Stimulated activated naive CD8-positive, alpha-beta T cell treated with anti-CD3 and anti-CD28 coated beads, Interleukin-15, Interleukin-2, amounts not matched to agents 100 U/mL and 50 U/mL, for 24 hours (primary cell): ENCODE results near the gene BMP3.

ENCODE experiments used
- ATAC-seq: fragments of 150-1000 bp; cut with Tn5 transposase; one replicate; pipeline ENCODE4 v1.10.0; 2021
- DNase-seq: peaks from one replicate; pipeline ENCODE4 v3.0.0; 2021

BMP3 gene

GRCh38 chr4:81042578-81043365, 12.3 kb downstream of the BMP3 start:
- no peak for DNase-seq
- no peak for ATAC-seq

DNA sequence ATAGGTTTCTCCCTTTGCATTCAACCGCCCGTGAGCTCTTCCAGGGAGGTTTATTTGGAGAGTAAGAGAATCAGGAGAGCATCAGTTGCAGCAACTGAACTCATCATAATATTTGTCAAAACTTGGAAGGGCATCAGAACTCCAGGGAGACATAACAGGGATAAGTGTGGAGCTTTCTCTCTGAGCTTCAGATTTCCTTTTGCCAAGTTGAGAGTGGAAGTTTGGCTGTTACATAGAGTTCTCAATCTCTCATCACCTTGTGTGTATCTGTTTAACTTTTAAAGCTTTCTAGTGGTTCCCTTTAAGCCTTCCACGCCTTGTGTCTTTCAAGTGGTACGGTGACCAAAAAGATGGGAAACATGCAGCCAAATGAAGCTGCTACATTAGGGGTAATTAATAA, 18.8 kb downstream of the BMP3 start:
- DNase-seq (no peak), ATAC-seq (no peak)

GRCh38 chr4:81049907-81050306, 19.4 kb downstream of the BMP3 start:
- ATAC-seq (no peak), DNase-seq (no peak)

GRCh38 chr4:81052119-81053068, 21.9 kb downstream of the BMP3 start:
- DNase-seq (peak; percentile 63), ATAC-seq (no peak)

GRCh38 chr4:81058621-81059020, 28.1 kb downstream of the BMP3 start:
- ATAC-seq: no peak
- DNase-seq: no peak

- DNase-seq: no peak
- ATAC-seq: no peak
Observed at GRCh38 chr4:81060587-81061343, 30.3 kb downstream of the BMP3 start.

- no peak for ATAC-seq
- no peak for DNase-seq
Observed at GRCh38 chr4:81061344-81061730, 30.8 kb downstream of the BMP3 start.

- DNase-seq: no peak
- no peak for ATAC-seq
Observed at GRCh38 chr4:81062001-81062400, 31.5 kb downstream of the BMP3 start.

DNA sequence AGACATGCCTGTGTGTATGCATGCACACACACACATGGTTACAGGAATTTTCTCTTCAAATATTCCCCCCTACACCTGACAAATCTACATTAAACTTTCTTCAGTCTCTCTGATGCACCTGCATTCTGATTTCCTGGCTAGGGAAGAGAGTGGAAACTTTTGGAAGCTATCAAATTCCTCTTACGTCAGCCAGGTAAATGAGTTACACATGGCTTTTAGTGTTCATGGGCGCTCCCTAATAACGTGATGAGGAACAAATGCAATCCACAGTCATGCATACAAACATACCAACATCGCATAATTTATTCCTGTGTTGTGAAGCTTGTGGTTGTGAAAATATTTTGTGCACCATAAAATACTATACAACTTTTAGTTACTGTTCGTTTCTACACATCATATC, 34.9 kb downstream of the BMP3 start:
- ATAC-seq (no peak), DNase-seq (no peak)

GRCh38 chr4:81069706-81070331, 39.3 kb downstream of the BMP3 start:
- ATAC-seq (peak; percentile 77), DNase-seq (peak; percentile 48)

DNA sequence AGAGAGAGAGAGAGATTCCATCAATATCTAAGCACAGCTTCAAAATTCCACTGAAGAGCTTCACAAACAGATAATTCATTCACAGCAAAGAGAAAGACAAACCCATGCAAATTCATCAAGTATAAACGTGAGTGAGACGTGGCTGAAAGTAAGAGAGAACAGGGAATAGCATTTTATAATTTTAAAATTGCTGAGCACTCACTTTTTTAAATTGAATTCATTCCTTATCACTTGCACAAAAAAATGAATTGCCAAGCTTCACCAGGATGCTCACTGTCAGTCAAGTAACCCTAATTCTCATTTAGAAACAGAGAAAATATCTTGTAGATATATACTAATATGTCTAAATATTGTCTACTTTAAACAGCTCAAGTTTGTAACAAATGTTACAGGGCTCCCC, 40.5 kb downstream of the BMP3 start:
- ATAC-seq: no peak
- DNase-seq: no peak

DNA sequence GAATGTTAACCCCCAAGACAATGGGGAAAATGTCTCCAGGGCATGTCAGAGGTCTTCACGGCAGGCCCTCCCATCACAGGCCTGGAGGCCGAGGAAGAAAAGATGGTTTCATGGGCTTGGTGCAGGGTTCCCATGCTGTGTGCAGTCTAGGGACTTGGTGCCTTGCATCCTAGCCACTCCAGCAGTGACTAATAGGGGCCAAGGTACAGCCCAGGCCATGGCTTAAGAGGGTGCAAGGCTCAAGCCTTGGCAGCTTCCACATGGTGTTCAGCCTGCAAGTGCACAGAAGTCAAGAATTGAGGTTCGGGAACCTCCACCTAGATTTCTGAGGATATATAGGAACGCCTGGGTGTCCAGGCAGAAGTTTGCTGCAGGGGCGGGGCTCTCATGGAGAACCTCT, 50.6 kb downstream of the BMP3 start:
- DNase-seq (no peak), ATAC-seq (no peak)

DNA sequence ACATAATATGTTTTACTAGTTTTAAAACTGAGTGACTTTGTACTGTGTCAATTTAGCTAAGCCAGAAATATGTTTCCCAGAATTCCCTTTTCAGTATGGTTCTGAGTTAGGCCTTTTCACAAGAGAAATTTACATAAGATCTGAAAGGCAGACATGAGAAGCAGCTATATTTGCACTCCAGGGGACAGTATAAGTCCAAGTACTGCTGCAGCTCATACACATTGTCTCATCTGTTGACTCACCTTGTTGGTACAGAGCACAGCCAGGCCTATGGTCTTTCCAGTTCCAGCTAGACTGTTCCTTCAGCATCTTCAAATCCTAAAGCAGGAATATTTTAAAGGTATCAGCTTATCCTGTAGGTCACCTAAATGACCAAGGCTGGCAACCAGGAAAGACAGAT, 53.5 kb downstream of the BMP3 start:
- ATAC-seq (no peak), DNase-seq (no peak)

DNA sequence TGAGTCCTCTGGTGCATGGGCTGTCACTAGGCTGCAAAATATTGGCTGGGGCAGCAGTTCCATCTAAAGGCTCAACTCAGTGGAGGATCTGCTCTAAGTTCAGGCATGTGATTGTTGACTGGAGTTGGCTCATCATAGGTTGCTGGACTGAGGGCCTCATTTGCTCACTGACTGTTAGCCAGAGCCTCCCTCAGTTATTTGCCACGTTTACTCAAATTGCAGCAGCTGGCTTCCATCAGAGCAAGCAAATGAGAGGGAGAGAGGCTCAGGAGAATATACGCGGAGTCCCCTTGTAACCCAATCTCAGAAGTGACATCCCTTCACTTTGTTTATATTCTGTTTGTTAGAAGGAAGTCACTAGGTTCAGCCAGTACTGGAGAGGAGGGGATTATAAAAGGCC, 54.1 kb downstream of the BMP3 start:
- ATAC-seq (no peak), DNase-seq (no peak)

GRCh38 chr4:81085291-81085690, 54.8 kb downstream of the BMP3 start:
- ATAC-seq (no peak), DNase-seq (no peak)

GRCh38 chr4:81085979-81086378, 55.5 kb downstream of the BMP3 start:
- ATAC-seq (no peak), DNase-seq (no peak)

DNA sequence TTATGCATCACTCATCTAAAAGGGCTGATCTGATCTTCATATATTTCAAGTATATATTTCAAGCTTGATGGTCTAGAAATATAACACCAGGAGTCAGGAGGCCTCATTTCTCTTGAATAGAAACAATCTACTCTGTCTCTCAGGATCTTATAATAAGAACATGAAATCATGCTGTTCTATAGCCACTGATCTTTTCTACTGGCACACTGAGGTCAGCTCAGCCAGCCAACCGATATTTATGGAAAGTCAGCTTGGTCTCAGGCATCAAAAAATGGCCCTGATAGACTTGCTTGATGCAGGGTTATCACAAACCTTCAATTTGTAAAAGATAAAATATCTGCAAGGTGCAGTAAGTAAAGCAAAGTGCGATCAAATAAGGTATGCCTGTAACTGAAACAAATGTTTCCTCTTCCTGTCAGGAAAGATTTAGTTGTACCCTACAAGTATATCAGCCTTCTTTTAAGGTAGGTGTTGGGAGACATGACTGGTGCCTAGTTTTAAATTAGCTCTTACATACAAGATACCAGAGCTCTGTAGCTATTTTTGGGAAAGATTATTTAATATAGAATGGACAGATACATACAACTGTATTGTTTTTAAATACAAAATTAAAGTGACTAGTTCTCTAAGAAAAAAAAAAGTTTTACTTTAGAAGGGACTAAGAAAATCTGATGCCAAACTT, 63.4 kb downstream of the BMP3 start:
- DNase-seq (no peak), ATAC-seq (no peak)

GRCh38 chr4:81095389-81095788, 64.9 kb downstream of the BMP3 start:
- ATAC-seq (no peak), DNase-seq (no peak)

- ATAC-seq (no peak), DNase-seq (no peak)
Observed at GRCh38 chr4:81096566-81096965, 66.1 kb downstream of the BMP3 start.

- no peak for ATAC-seq
- DNase-seq: no peak
Observed at GRCh38 chr4:81102107-81102506, 71.6 kb downstream of the BMP3 start.

- ATAC-seq: peak; percentile 36
Observed at GRCh38 chr4:81106150-81106549, 75.6 kb downstream of the BMP3 start.

More at GRCh38 chr4:81106150-81106549, 75.6 kb downstream of the BMP3 start:
- DNase-seq: no peak
